GM19455 (cell line): ENCODE measurements around the gene SLITRK4.

Source experiments
- ATAC-seq: cut with Tn5 transposase; IDR thresholded peaks from one replicate; pipeline ENCODE4 v1.9.1; 2021; ENCODE audit not compliant: unreplicated experiment

Gene SLITRK4, protein sequence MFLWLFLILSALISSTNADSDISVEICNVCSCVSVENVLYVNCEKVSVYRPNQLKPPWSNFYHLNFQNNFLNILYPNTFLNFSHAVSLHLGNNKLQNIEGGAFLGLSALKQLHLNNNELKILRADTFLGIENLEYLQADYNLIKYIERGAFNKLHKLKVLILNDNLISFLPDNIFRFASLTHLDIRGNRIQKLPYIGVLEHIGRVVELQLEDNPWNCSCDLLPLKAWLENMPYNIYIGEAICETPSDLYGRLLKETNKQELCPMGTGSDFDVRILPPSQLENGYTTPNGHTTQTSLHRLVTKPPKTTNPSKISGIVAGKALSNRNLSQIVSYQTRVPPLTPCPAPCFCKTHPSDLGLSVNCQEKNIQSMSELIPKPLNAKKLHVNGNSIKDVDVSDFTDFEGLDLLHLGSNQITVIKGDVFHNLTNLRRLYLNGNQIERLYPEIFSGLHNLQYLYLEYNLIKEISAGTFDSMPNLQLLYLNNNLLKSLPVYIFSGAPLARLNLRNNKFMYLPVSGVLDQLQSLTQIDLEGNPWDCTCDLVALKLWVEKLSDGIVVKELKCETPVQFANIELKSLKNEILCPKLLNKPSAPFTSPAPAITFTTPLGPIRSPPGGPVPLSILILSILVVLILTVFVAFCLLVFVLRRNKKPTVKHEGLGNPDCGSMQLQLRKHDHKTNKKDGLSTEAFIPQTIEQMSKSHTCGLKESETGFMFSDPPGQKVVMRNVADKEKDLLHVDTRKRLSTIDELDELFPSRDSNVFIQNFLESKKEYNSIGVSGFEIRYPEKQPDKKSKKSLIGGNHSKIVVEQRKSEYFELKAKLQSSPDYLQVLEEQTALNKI

GRCh38 chrX:143635915-143636314, at the start of gene SLITRK4:
SLITRK4 (minus strand) TSS chrX:143636101; CDS start chrX:143631108, 4,993 bp downstream.
- no peak for ATAC-seq

GRCh38 chrX:143683486-143683885, 47.6 kb upstream of the SLITRK4 start:
- ATAC-seq, result no peak

DNA sequence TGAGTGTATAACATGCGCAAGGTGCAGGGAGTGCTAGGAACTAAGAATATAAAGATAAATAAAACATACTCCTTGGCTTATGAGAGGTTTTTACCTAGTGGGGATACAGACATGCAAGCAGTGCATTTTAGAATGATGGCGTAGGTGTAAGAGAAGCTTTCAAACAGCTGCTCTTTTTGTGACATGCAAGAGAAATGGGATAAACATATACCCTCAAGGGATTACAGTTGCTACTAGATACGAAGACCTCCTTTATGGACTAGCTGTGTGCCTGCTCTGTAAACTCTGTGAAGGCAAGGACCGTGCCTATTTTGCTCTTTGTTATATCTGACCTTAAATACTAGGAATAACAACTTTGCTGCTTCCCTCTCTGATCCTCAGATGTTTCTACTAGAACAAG, 39.0 kb upstream of the SLITRK4 start:
- ATAC-seq, result no peak

DNA sequence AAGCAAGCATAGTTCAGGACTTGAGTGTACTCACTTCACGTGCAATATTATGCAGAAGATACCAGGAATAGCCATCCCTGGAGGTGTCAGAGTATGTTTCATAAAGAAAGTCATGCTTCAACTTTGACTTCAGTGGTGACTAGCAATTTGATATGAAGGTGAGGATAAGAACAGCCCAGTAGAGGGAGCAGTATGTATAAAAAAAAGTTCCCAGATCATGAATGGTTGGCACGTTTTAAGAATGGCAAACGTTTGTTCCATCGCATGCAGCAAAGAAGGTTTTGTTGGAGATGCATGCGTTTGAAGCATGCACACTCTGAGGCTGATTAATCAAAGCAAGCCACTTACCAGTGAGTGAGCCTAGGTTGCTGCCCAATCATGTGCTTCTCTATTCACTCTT, 33.5 kb upstream of the SLITRK4 start:
- no peak for ATAC-seq

DNA sequence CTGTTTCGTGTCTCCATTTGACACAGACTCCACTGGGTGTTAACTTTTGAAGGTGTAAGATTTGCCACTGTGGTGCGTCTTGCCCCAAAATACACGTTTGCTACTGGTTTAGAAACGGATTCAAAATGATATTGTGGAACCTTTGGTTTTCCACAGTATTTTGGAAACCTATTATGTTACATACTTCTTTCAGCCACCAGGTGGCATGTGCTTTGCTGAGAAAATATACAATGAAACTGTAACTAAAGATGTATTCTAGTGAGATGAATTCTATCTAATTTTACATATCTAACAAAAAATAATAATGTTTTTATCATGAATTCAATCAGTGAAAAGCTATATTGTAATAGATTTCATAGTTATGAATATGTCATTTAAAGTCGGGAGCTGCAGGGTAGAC, 28.4 kb upstream of the SLITRK4 start:
- no peak for ATAC-seq

DNA sequence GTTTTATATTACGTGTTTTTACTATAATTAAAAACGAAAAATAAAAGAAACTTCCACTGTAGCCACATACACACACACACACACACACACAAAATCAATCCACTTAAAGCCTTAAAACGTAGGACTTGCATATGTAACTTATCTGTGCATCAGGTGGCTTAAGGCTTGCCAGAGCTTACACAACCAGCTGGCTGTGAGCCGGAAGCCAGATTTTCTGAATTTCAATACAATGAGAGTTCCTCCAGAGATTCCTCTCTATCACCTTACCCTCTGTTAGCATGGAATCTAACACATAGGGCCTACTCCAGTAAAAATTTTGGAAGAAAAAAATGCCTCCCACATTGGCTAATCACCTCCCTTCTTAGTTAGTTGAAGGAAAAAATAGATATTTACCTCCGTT, 27.9 kb upstream of the SLITRK4 start:
- no peak for ATAC-seq

DNA sequence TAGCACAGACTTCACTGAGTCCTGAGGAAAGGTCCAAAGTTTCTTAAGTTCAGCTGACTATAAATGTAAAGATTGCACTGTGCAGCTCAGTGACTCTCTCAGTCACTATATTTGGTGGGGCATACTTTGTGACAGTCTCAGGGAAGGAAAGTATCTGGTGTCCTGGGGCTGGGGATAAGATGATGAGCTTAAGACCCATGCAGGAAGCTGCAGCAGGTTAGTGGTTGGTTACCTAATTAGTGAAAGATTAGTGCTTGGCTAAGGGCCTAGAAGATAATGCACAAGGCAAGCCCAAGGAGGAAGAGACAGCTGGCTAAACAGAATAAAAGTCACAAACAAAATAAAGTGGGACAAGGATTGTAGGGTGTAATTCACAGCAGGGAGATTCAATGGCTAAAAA, 25.4 kb upstream of the SLITRK4 start:
- no peak for ATAC-seq

DNA sequence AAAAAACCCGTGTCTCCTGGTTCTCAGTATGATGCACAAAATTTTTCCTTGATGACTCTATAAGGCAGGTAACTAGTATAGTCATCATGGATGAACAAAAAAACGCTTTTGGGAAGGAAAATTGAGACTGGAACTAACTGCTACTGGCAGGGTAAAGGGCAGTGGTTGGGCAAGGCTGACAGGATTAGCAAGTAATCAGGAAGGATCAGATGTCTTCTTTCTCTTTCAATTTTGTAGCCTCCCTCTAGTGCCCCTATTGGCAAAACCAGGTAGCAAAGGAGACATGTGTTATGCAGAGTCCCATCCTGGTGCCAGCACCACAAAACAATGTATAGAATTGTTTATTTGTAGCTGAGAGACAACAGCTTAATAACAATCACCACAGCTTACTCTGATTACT, 12.8 kb upstream of the SLITRK4 start:
- ATAC-seq, result no peak

DNA sequence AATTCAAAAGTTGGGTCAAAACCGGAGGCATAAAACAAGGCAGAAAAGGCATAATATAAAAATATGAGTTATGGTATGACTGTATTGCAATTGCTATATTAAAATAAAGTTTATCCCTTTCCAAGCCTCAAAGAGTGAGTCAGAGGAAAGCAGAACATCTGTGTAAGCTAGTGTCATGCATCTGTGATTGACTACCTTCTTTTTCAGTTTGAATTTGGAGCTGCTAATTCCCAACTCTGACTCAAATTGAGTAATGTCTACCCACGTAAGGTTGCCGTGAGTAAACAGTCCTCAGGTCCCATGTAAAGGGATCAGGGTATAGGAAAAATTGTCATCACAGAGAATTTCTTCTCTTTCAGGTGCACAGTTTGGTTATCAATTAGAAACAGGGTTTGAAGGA, 6.5 kb upstream of the SLITRK4 start:
- no peak for ATAC-seq

DNA sequence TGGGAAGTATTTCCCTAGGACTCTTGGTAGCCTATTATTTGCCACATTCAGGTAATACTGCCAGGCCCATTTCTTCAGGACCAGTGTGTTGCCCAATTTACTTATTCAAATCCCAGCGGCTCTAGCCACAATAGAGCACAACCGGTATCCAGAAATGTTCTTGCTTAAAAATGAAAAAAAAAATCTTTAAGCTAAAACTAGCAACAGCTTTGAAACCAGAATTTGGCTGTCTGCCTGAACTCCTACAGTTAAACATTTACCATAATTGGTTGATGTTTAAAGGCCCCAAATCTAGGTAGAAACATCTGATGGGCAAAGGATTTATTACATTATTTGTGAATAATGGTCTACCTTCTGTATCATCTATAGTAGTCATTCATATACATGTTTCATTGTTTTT, 930 bp upstream of the SLITRK4 start:
- no peak for ATAC-seq

DNA sequence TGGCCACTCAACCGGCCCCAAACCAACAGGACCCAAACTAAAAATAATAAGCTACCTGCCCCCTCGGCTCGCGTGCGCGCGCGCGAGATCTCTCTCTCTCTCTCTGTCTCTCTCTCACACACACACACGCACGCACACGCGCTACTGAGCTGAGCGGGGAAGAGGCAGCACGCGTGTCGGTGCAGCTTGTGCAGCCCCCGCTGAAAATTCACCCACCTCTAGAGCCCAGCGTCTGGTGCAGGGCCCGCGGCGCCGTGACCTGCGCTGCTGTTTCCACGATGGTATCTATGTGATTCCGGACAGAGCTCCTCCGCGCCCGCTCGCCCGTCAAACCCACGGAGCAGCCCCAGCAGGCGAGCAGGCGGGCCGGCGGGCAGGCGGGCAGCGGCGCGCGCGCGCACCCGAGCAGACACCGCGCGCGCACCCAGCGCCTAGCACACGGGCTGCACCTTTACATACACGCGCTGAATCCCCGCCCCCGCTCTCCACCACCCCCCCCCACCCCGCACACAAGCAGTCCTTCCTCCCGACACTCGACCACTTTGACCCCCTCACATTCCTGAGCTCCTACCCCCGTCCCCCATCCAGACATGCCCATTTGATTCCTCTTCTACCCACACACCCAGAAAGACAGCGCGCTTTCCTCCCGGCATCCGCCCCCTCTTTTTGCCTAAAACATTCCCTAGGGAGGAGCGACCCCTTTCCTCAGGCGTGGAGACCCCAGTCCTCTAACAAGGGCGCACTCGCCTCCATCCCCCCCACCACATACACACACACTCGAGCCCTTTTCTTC, 1.0 kb downstream of the SLITRK4 start:
- no peak for ATAC-seq

GRCh38 chrX:143634309-143634662, 1.6 kb downstream of the SLITRK4 start:
- no peak for ATAC-seq

DNA sequence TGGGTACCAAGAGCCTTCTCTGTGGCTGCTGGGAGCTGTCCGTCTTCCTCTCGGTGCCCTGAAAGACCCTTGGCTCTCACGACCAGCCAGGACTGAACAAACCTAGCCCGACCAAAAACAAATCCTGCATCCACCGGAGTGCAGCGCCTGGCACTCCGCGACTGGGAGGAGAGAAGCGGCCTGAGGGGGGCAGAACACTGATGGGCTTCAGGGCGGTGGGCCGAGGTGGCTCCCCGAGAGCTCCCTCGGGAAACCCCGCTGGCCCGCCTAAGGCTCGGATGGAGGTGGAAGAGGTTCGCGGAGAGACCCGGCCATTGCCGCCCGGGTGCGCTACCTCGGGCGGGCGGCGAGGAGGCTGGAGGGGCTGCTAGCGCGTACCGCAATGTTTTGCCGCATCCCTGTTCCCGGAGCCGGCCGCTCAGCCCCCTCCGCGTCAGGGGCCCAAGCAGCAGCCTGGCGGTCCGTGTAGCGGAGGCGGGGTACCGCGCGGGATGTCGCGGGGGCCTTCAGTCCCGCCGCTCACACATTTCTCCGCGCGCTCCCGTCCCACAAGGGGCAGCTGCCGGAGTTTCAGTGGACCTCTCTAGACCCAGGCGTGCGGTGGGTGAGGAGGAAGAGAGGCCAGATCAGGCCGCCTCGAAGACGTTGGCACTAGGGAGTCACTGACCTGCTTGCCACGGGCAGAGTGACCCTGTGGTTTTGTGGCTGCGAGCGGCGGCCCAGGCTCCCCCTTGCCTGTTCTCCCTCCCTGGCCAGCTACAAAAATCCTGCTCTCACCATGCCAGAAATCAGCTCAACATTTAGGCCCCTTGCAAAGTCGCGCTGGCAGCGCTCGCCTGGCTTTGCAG, 2.2 kb downstream of the SLITRK4 start:
- no peak for ATAC-seq

GRCh38 chrX:143632625-143633410, 3.1 kb downstream of the SLITRK4 start:
- ATAC-seq, result no peak

GRCh38 chrX:143623657-143624056, 12.2 kb downstream of the SLITRK4 start:
- no peak for ATAC-seq

DNA sequence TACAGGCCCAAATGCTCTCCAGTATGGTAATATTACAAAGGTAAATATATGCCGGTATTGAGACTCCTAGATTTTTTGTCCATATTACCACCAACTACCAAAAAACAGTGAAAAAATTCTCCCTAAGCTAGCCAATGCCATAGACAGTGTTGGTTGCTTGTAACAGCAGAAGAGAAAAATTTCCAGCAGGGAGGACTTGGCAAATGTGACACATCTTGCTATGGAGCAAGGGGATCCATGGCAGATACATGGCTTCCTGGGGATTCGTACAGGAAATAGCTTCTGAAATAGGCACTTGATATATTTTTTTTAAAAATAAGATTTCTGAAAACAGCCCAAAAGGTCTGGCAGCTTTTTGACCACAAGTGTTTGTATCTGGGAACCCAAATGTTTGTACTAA, 14.6 kb downstream of the SLITRK4 start:
- no peak for ATAC-seq

- no peak for ATAC-seq
These were observed 20.1 kb downstream of the SLITRK4 start for GRCh38 chrX:143615851-143616250.

DNA sequence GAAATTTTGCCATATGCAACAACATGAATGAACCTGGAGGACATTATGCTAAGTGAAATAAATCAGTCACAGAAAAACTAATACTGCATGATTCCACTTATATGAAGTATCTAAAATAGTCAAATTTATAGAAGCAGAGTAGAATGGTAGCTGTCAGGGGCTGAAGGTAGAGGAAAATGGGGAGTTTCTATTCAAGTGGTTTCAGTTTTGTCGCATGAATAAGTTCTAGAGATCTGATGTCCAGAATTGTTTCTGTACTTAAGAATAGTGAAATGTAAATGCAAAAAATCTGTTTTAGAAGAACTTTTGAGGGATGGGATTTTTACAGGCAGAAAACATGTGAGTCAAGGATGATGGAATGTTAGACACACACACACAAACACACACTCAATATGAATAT, 34.1 kb downstream of the SLITRK4 start:
- ATAC-seq, result no peak

DNA sequence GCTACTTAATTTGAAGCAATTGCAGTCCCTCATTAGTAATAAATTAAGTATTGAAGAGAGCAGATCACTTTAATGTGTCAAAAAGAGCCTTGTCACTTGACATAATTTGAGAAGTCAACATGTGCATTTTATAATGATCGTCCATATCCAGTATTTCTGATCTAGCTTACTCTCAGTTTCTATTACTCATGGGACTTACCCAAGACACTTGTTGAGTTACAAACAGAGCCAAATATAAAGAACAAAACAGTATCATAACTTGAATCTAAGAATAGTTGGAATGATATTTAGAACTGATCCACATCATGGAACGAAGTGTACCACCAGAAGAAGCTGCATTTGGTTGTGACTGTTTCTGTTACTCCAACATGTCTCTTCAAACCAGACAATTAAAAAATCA, 54.7 kb downstream of the SLITRK4 start:
- ATAC-seq, result no peak

DNA sequence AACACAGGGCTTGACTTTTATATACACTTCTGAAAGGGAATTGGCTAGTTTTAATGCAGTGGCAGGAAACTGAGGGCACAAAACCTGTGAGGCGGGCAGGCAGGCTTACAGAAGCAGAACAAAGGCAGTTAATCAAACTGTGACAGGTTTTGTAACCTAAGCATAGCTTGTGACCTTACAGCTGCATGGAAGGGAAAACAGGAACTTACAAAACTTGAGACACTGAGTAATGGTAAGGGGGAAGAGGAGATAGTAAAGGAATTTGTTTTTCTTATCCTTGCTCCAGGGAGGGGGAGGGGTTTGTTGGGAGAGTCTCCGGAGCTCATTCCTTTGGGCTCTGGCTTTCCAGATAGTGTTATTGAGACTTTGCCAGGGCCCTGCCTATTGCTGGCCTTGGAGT, 55.6 kb downstream of the SLITRK4 start:
- no peak for ATAC-seq
